SU-DHL-6 (cell line): ENCODE data around the gene KIF20A.

Source experiments
- CTCF ChIP-seq: fragments of 200-600 bp; sonication (generic); IDR thresholded peaks from one replicate; pipeline ENCODE4 v1.5.1; 2017; ENCODE audit warnings: antibody characterized with exemption, mild to moderate bottlenecking, low read length, moderate library complexity; ENCODE audit not compliant: insufficient read depth, poor library complexity, severe bottlenecking
- EZH2phosphoT487 ChIP-seq: fragments of 200-600 bp; sonication (generic), shearing (Covaris generic); conservative IDR thresholded peaks from 2 replicates; pipeline ENCODE4 v1.6.1; 2018; ENCODE audit warnings: mild to moderate bottlenecking, antibody characterized with exemption, low read length, moderate library complexity, mixed read lengths

GRCh38 chr5:138179277-138179857 is 455 bp downstream of the KIF20A start:
- TF ChIP-seq CTCF (no peak), EZH2phosphoT487 (no peak)
